Smooth muscle cell of the brain vasculature (primary cell): ENCODE data around the gene BNC1.
"Not testable (repeated sequence)": the region's sequence is repeated elsewhere in the genome, so short reads cannot be mapped to it uniquely, and the experiment has no call there.

Experiments used
- DNase-seq: peaks from one replicate; pipeline ENCODE4 v3.0.0-alpha.2; 2012; ENCODE audit warnings: low read depth, low spot score

Gene BNC1

GRCh38 chr15:83299462-83299861, 15.0 kb upstream of the BNC1 start:
- no peak for DNase-seq

- no peak for DNase-seq
Measured at GRCh38 chr15:83295417-83295816, 11.0 kb upstream of the BNC1 start.

- no peak for DNase-seq
Measured at GRCh38 chr15:83293201-83293600, 8.7 kb upstream of the BNC1 start.

GRCh38 chr15:83292317-83292716, 7.9 kb upstream of the BNC1 start:
- no peak for DNase-seq

- no peak for DNase-seq
Measured at GRCh38 chr15:83290236-83290635, 5.8 kb upstream of the BNC1 start.

- DNase-seq: no peak
Measured at GRCh38 chr15:83289160-83289559, 4.7 kb upstream of the BNC1 start.

- no peak for DNase-seq
Measured at GRCh38 chr15:83288381-83288801, 3.9 kb upstream of the BNC1 start.

GRCh38 chr15:83287541-83288027, 3.1 kb upstream of the BNC1 start:
- DNase-seq: no peak

- no peak for DNase-seq
Measured at GRCh38 chr15:83285979-83286553, 1.6 kb upstream of the BNC1 start.

GRCh38 chr15:83285284-83285978, 967 bp upstream of the BNC1 start:
- no peak for DNase-seq

- no peak for DNase-seq
Measured at GRCh38 chr15:83283813-83284558, 478 bp downstream of the BNC1 start.

- no peak for DNase-seq
Measured at GRCh38 chr15:83283138-83283812, 1.2 kb downstream of the BNC1 start.

- DNase-seq: no peak
Measured at GRCh38 chr15:83282776-83283137, 1.7 kb downstream of the BNC1 start.

GRCh38 chr15:83282141-83282540, 2.3 kb downstream of the BNC1 start:
- DNase-seq: no peak

- no peak for DNase-seq
Measured at GRCh38 chr15:83278191-83278590, 6.3 kb downstream of the BNC1 start.

GRCh38 chr15:83276661-83277060, 7.8 kb downstream of the BNC1 start:
- DNase-seq: no peak

- DNase-seq: no peak
Measured at GRCh38 chr15:83275412-83275811, 9.1 kb downstream of the BNC1 start.

- no peak for DNase-seq
Measured at GRCh38 chr15:83270176-83270575, 14.3 kb downstream of the BNC1 start.

- DNase-seq: no peak
Measured at GRCh38 chr15:83268147-83268546, 16.3 kb downstream of the BNC1 start.

- no peak for DNase-seq
Measured at GRCh38 chr15:83262594-83263315, 21.7 kb downstream of the BNC1 start.

- not testable (repeated sequence) for DNase-seq
Measured at GRCh38 chr15:83262181-83262580, 22.3 kb downstream of the BNC1 start.

GRCh38 chr15:83250781-83251180, 33.7 kb downstream of the BNC1 start:
- no peak for DNase-seq
